Stimulated activated CD8-positive, alpha-beta memory T cell treated with anti-CD3 and anti-CD28 coated beads, Interleukin-7, amount 100 ng/mL, for 48 hours (primary cell): ENCODE measurements around the gene NOC4L.

Experiments
- DNase-seq, 2 donors: peaks; one replicate each; pipeline ENCODE4 v3.0.0-alpha.2; 2020; ENCODE audit warnings: low read depth in 1 of 2; ENCODE audit errors: extremely low read depth in 1 of 2

The NOC4L gene

GRCh38 chr12:132155771-132156572 lies 11.7 kb downstream of the NOC4L start:
- DNase-seq = no peak

- DNase-seq = no peak
Measured at GRCh38 chr12:132156573-132157325, 12.5 kb downstream of the NOC4L start.

- no peak for DNase-seq
Measured at GRCh38 chr12:132157733-132158409, 13.6 kb downstream of the NOC4L start.

GRCh38 chr12:132158677-132159554 lies 14.7 kb downstream of the NOC4L start:
- DNase-seq = no peak

GRCh38 chr12:132159555-132160003 lies 15.3 kb downstream of the NOC4L start:
- DNase-seq = no peak

GRCh38 chr12:132160016-132160415 lies 15.8 kb downstream of the NOC4L start:
- DNase-seq = no peak

- DNase-seq = no peak
Measured at GRCh38 chr12:132160601-132161035, 16.4 kb downstream of the NOC4L start.

- DNase-seq = no peak
Measured at GRCh38 chr12:132161036-132161781, 17.0 kb downstream of the NOC4L start.

GRCh38 chr12:132161796-132162507 lies 17.7 kb downstream of the NOC4L start:
- DNase-seq = no peak

GRCh38 chr12:132162508-132163031 lies 18.3 kb downstream of the NOC4L start:
- no peak for DNase-seq

GRCh38 chr12:132163041-132163910 lies 19.0 kb downstream of the NOC4L start:
- DNase-seq = no peak

GRCh38 chr12:132163911-132164288 lies 19.6 kb downstream of the NOC4L start:
- DNase-seq = no peak

GRCh38 chr12:132164426-132164825 lies 20.2 kb downstream of the NOC4L start:
- DNase-seq = no peak

- no peak for DNase-seq
Measured at GRCh38 chr12:132165584-132165983, 21.3 kb downstream of the NOC4L start.

GRCh38 chr12:132166093-132166492 lies 21.8 kb downstream of the NOC4L start:
- DNase-seq = no peak

GRCh38 chr12:132166801-132167591 lies 22.7 kb downstream of the NOC4L start:
- no peak for DNase-seq

GRCh38 chr12:132167611-132168310 lies 23.5 kb downstream of the NOC4L start:
- no peak for DNase-seq
